CD4-positive, alpha-beta T cell (primary cell): Measurements from ENCODE around the gene HES5. TPM values are rescaled to one million over a fixed set of nuclear protein-coding genes. Genes with fewer than 3 reads are reported as not detected.
A peak's percentile ranks its signal among the peaks of the same experiment; 100 is the strongest.

Source experiments
- ATAC-seq: fragments of 200-7000 bp; cut with Tn5 transposase; one replicate; pipeline ENCODE4 v1.10.0; 2022; ENCODE audit warnings: mild to moderate bottlenecking; ENCODE audit not compliant: poor library complexity
- CTCF ChIA-PET: fragments of 350-600 bp; sonication (Branson Sonifier 250); formaldehyde crosslinking; loops from one replicate; lab custom pipeline; 2021; ENCODE audit warnings: antibody characterized with exemption, inconsistent platforms; lab: Charles Lee
- POLR2A ChIA-PET: fragments of 350-600 bp; sonication (Branson Sonifier 250); formaldehyde crosslinking; loops from one replicate; lab custom pipeline; 2021; ENCODE audit warnings: antibody characterized with exemption, inconsistent platforms; lab: Charles Lee
- DNase-seq, 14 experiments: peaks; one replicate each; pipeline ENCODE4 v3.0.0-alpha.2; 2013 to 2020; ENCODE audit warnings: mixed read lengths in 2 of 14
- H3K27ac ChIP-seq, 2 donors: one replicate each; pipeline versions ENCODE4 v1.5.1 to v1.7.0; 2013; ENCODE audit warnings: low read length in 2 of 2, low read depth in 1 of 2, mild to moderate bottlenecking in 1 of 2
- H3K27me3 ChIP-seq, 2 experiments: 1 replicate in 1 of 2; 2 replicates in 1 of 2; pipeline versions ENCODE4 v1.6.1 to v1.7.0; 2013; ENCODE audit warnings: low read length in 2 of 2, control low read depth in 1 of 2, mild to moderate bottlenecking in 1 of 2, moderate library complexity in 1 of 2; ENCODE audit not compliant: insufficient read depth in 2 of 2, control insufficient read depth in 1 of 2
- H3K36me3 ChIP-seq: one replicate; pipeline ENCODE4 v1.6.1; 2013; ENCODE audit warnings: low read length, control low read depth; ENCODE audit not compliant: insufficient read depth
- H3K4me1 ChIP-seq: one replicate; pipeline ENCODE4 v1.6.1; 2013; ENCODE audit warnings: low read length, control low read depth; ENCODE audit not compliant: insufficient read depth
- H3K4me3 ChIP-seq: one replicate; pipeline ENCODE4 v1.5.1; 2013; ENCODE audit warnings: mild to moderate bottlenecking, low read length, moderate library complexity
- H3K9me3 ChIP-seq, 2 experiments: 1 replicate in 1 of 2; 2 replicates in 1 of 2; pipeline versions ENCODE4 v1.6.1 to v1.7.0; 2013; ENCODE audit warnings: low read length in 2 of 2, mild to moderate bottlenecking in 2 of 2, control low read depth in 1 of 2, moderate library complexity in 1 of 2; ENCODE audit not compliant: control insufficient read depth in 1 of 2, insufficient read depth in 1 of 2
- H3K27ac Mint-ChIP-seq: one replicate; pipeline ENCODE4 v1.8.0; 2020; ENCODE audit warnings: mixed read lengths
- H3K27me3 Mint-ChIP-seq: one replicate; pipeline ENCODE4 v1.8.0; 2021; ENCODE audit warnings: mixed read lengths
- H3K36me3 Mint-ChIP-seq: one replicate; pipeline ENCODE4 v1.8.0; 2021; ENCODE audit warnings: low read depth, mixed read lengths
- H3K4me1 Mint-ChIP-seq: one replicate; pipeline ENCODE4 v1.8.0; 2021; ENCODE audit warnings: low read depth, mixed read lengths
- H3K4me3 Mint-ChIP-seq: one replicate; pipeline ENCODE4 v1.8.0; 2020; ENCODE audit warnings: mild to moderate bottlenecking, mixed read lengths
- H3K9me3 Mint-ChIP-seq: one replicate; pipeline ENCODE4 v1.8.0; 2020; ENCODE audit warnings: mixed read lengths
- intact Hi-C, 2 experiments: fragments of 100-400 bp; cut with DNase I in 1 of 2; cut with micrococcal nuclease in 1 of 2; formaldehyde crosslinking; loops; one replicate each; pipeline versions ENCODE4 v1.15.1 to v1.9.0; 2023 to 2025; cut with DNase I, micrococcal nuclease
- total RNA-seq, 174 experiments: library from RNA in 2 of 174; stranded (reverse) in 2 of 174; gene quantifications; one replicate each; pipeline ENCODE4 v1.2.3 and lab custom pipeline; 2021 to 2026
- TF ChIP-seq, protein P1 (sequence below): fragments of 200-600 bp; IDR thresholded peaks from one replicate; pipeline ENCODE4 v1.8.0; 2022; ENCODE audit warnings: antibody characterized with exemption, mild to moderate bottlenecking

Gene HES5
- total RNA-seq, 2 experiments from 2014 or later, result not detected

- H3K27me3 ChIP-seq, result no peaks in the 10 kb centered on the region
- intact Hi-C loops, result loop anchor here (1.0 to 10.0 kb wide), 6 partner anchors 22 to 413 kb away; partner anchors contain the start of genes MORN1 (in 1 of the 2), PANK4 (in 1 of the 2) and RER1 (in 1 of the 2)
- H3K36me3 ChIP-seq, result no peaks in the 10 kb centered on the region
- Mint-ChIP-seq H3K4me3 (peak overlapping the region; percentile 95), H3K9me3 (no peaks in the 10 kb centered on the region), H3K36me3 (peaks cover 5% of the 10 kb centered on the region), H3K27me3 (no peaks in the 10 kb centered on the region), H3K4me1 (peaks cover 31% of the 10 kb centered on the region), H3K27ac (peak overlapping the region; percentile 99)
- H3K9me3 ChIP-seq, result no peaks in the 10 kb centered on the region
- peak overlapping the region; percentile 96 to 99 for H3K27ac ChIP-seq
- ChIA-PET CTCF (interaction anchor here (0.9 to 5.3 kb wide), 8 partner anchors 14 to 353 kb away, joined by 3 to 37 read pairs (median 6); partner anchors contain the start of genes FAAP20, HES5 and PANK4), POLR2A (interaction anchor here (0.7 to 4.9 kb wide), 12 partner anchors 8 to 353 kb away, joined by 3 to 164 read pairs (median 22); partner anchors contain the start of genes FAAP20, HES5, MORN1 and PANK4)
- H3K4me3 ChIP-seq, result peak overlapping the region; percentile 81
- TF ChIP-seq, protein P1, sequence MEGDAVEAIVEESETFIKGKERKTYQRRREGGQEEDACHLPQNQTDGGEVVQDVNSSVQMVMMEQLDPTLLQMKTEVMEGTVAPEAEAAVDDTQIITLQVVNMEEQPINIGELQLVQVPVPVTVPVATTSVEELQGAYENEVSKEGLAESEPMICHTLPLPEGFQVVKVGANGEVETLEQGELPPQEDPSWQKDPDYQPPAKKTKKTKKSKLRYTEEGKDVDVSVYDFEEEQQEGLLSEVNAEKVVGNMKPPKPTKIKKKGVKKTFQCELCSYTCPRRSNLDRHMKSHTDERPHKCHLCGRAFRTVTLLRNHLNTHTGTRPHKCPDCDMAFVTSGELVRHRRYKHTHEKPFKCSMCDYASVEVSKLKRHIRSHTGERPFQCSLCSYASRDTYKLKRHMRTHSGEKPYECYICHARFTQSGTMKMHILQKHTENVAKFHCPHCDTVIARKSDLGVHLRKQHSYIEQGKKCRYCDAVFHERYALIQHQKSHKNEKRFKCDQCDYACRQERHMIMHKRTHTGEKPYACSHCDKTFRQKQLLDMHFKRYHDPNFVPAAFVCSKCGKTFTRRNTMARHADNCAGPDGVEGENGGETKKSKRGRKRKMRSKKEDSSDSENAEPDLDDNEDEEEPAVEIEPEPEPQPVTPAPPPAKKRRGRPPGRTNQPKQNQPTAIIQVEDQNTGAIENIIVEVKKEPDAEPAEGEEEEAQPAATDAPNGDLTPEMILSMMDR, result peak; percentile 93
- peak; percentile 5 for ATAC-seq
- peak; percentile 71 to 91 (median 82) for DNase-seq
- peaks cover 62% of the 10 kb centered on the region for H3K4me1 ChIP-seq
Measured at GRCh38 chr1:2548068-2548589, 18.1 kb upstream of the HES5 start.

GRCh38 chr1:2547210-2548067 is 17.4 kb upstream of the HES5 start:
- POLR2A ChIA-PET, result interaction anchor here (1.0 to 4.9 kb wide), 11 partner anchors 9 to 353 kb away, joined by 3 to 164 read pairs (median 23); partner anchors contain the start of genes FAAP20, HES5, MORN1 and PANK4
- no peaks in the 10 kb centered on the region for H3K36me3 ChIP-seq
- Mint-ChIP-seq H3K27ac (peak overlapping the region; percentile 99), H3K27me3 (no peaks in the 10 kb centered on the region), H3K36me3 (peaks cover 5% of the 10 kb centered on the region), H3K9me3 (no peaks in the 10 kb centered on the region), H3K4me3 (peak overlapping the region; percentile 95), H3K4me1 (peaks cover 31% of the 10 kb centered on the region)
- H3K9me3 ChIP-seq, result no peaks in the 10 kb centered on the region
- CTCF ChIA-PET, result interaction anchor here (0.9 to 5.3 kb wide), 7 partner anchors 18 to 353 kb away, joined by 3 to 37 read pairs (median 5); partner anchors contain the start of genes FAAP20, HES5 and PANK4
- intact Hi-C loops, result loop anchor here (1.0 to 10.0 kb wide), 7 partner anchors 21 to 413 kb away; partner anchors contain the start of genes PANK4 (in 2 of the 2), MORN1 (in 1 of the 2) and RER1 (in 1 of the 2)
- ATAC-seq (peak; percentile 19), DNase-seq (peak in 11 of 14 experiments; percentile 27 to 74 (median 42))
- H3K4me3 ChIP-seq, result peak overlapping the region; percentile 81
- peak overlapping the region; percentile 96 to 99 for H3K27ac ChIP-seq
- TF ChIP-seq, protein P1, result no peak
- H3K27me3 ChIP-seq, result no peaks in the 10 kb centered on the region
- H3K4me1 ChIP-seq, result peaks cover 62% of the 10 kb centered on the region
